NCI-H69 (cell line): ENCODE data around the gene KDM6B.
A peak's percentile ranks its signal among the peaks of the same experiment; 100 is the strongest.
"Not testable (repeated sequence)": the region's sequence is repeated elsewhere in the genome, so short reads cannot be mapped to it uniquely, and the experiment has no call there.

Experiments used
- DNase-seq: peaks from one replicate; lab custom pipeline; 2025; lab: John Stamatoyannopoulos, UW

KDM6B gene, protein sequence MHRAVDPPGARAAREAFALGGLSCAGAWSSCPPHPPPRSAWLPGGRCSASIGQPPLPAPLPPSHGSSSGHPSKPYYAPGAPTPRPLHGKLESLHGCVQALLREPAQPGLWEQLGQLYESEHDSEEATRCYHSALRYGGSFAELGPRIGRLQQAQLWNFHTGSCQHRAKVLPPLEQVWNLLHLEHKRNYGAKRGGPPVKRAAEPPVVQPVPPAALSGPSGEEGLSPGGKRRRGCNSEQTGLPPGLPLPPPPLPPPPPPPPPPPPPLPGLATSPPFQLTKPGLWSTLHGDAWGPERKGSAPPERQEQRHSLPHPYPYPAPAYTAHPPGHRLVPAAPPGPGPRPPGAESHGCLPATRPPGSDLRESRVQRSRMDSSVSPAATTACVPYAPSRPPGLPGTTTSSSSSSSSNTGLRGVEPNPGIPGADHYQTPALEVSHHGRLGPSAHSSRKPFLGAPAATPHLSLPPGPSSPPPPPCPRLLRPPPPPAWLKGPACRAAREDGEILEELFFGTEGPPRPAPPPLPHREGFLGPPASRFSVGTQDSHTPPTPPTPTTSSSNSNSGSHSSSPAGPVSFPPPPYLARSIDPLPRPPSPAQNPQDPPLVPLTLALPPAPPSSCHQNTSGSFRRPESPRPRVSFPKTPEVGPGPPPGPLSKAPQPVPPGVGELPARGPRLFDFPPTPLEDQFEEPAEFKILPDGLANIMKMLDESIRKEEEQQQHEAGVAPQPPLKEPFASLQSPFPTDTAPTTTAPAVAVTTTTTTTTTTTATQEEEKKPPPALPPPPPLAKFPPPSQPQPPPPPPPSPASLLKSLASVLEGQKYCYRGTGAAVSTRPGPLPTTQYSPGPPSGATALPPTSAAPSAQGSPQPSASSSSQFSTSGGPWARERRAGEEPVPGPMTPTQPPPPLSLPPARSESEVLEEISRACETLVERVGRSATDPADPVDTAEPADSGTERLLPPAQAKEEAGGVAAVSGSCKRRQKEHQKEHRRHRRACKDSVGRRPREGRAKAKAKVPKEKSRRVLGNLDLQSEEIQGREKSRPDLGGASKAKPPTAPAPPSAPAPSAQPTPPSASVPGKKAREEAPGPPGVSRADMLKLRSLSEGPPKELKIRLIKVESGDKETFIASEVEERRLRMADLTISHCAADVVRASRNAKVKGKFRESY (N-terminal part only)

GRCh38 chr17:7833795-7834541 is at the start of gene KDM6B:
KDM6B (plus strand) TSS chr17:7834217; CDS start chr17:7845555, 11,338 bp downstream.
- peak; percentile 85 for DNase-seq

GRCh38 chr17:7786866-7787265 is 47.2 kb upstream of the KDM6B start:
- no peak for DNase-seq

GRCh38 chr17:7789131-7789530 is 44.9 kb upstream of the KDM6B start:
- DNase-seq = no peak

DNA sequence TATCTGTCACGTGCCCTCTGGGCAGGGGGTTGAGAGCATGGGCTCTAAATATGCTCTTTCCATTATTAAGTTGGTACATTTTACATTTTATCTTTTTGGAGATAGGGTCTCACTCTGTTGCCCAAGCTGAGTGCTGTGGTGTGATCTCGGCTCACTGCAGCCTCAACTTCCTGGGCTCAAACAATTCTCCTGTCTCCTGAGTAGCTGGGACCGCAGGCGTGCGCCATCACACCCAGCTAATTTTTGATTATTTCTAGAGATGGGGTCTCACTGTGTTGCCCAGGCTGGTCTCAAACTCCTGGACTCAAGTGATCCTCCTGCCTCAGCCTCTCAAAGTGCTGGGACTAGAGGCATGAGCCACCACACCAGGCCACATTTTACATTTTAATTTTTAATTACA is 43.9 kb upstream of the KDM6B start:
- no peak for DNase-seq

- no peak for DNase-seq
Measured at GRCh38 chr17:7792611-7793010, 41.4 kb upstream of the KDM6B start.

DNA sequence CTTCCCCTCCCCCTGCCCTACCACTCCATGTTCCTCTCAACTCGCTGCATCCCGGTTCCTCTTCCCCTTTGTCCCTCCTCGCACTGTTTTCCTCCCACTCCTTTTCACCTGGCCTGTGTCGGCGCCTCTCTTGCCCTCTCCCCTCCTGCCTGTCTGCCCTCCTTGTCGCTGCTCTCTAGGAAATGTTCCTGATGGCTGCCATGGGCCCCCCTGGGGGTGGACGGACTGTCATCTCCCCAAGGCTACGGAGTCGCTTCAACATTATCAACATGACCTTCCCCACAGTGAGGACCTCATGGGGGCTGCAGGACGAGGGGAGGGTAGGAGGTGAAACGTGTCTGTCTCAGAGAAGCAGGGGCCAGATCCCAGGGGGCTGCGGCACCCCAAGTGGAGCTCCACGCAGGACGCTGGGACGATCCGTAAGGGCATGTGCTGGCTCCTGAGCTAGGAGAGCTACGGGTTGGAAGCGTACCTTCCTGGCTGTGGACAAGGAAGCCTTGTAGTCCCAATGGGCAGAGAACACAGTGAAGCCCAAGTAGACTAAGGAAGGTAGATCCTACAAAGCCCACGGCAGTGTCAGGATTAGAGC is 39.8 kb upstream of the KDM6B start:
- no peak for DNase-seq

DNA sequence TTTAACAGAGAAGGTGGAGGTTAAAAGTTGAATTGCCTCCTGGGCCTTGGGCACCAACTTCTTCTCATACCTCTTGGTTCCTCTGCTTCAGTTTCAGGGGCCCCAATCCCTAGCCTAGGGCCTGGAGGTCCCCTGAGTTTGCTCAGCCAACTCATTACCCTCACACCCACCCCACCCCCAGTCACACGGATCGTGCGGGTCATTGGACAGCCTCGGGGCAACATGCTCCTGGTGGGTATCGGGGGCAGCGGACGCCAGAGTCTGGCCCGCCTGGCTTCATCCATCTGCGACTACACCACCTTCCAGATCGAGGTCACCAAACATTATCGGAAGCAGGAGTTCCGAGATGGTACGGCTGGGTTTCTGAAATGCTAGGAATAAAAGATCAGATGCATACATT is 36.0 kb upstream of the KDM6B start:
- DNase-seq = no peak

DNA sequence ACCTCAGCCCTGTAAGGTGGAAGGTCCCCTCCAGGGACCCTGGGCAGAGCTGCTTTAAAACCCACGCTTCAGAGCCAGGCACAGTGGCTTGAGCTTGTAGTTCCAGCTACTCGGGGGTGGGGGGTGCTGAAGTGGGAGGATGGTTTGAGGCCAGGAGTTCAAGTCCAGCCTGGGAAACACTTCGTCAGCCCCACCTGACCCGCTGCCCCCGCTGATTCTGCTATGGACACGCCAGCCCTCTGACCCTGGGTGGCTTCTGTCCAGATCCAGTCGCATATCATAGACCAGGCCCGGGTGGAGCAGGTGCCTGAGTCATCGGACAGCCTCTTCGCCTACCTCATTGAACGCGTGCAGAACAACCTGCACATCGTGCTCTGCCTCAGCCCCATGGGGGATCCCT is 35.2 kb upstream of the KDM6B start:
- no peak for DNase-seq

- DNase-seq = no peak
Measured at GRCh38 chr17:7803981-7804380, 30.0 kb upstream of the KDM6B start.

- no peak for DNase-seq
Measured at GRCh38 chr17:7806587-7806986, 27.4 kb upstream of the KDM6B start.

DNA sequence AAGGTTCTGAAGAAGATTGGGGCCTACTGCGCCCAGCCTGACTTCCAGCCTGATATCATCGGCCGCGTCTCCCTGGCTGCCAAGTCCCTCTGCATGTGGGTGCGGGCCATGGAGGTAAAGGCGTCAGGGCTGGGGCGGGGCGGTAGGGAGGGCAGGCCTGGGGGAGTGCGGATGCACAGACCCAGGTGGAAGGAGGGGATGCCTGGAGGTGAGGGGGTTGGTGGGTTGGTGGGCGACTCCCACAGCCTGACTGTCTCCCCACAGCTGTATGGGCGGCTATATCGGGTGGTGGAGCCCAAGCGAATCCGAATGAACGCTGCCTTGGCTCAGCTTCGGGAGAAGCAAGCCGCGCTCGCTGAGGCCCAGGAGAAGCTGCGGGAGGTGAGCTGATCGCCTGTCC is 26.8 kb upstream of the KDM6B start:
- DNase-seq = no peak

DNA sequence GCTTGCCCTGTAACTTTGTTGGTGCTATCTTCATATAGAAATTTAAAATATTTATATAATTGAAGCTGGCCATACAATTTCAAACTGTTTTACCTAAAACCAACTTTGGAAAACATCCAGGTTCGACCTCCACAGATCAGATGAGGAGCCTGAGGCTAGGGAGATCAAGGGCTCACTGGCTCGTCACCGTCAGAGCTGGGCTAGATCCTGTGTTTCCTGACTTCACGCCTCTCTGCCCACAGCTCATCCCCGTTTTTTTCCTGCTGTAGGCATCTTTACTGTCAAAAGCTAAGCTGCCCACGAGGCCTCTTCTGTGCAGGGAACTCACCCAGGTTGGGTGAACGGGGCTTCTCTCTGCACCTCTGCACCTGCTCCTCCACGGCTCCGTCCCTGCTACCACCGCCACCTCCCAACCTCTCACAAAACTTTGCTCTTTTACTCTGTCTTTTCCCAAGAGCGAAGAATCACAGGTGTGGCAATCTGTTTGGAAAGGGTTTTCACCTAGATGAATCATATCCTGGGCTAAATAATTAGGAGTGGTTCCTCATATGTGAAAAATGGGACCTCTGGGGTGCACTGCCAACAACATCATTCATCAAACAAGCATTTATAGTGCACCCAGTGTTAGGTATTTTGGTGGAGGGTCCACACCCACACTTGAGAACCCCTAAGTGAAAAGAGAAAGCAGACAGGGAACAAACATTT is 24.8 kb upstream of the KDM6B start:
- DNase-seq = no peak

GRCh38 chr17:7809791-7810343 is 24.1 kb upstream of the KDM6B start:
- not testable (repeated sequence) for DNase-seq

GRCh38 chr17:7811251-7811650 is 22.8 kb upstream of the KDM6B start:
- DNase-seq = no peak

- DNase-seq = no peak
Measured at GRCh38 chr17:7814969-7815368, 19.0 kb upstream of the KDM6B start.

DNA sequence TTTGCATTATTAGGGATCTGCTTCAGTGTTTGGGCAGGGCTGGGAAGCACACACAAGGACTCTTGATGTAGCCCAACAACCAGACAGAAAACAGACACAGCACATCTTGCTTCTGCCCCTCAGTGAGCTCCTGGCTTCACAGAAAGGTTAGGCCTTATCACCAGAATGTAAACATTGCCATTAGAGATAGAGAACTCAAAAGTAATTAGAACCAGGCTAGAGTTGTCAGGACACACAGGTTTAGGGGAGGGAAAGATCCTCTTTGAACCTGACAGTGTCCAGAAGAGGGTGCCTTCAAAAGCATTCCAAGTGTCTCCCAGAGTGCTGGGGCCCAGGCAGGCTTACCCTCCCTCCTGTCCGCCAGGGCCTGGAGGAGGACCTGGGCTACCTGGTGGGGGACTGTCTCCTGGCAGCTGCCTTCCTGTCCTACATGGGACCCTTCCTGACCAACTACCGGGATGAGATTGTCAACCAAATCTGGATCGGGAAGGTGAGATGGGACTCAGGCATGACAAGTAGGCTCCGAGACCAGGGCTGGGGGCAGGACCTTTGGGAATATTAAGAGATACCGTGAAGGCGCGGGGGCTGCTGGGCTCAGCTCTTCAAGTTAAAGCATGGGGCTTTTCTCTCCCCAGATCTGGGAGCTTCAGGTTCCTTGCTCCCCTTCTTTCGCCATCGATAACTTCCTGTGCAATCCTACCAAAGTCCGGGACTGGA is 16.9 kb upstream of the KDM6B start:
- DNase-seq = no peak

DNA sequence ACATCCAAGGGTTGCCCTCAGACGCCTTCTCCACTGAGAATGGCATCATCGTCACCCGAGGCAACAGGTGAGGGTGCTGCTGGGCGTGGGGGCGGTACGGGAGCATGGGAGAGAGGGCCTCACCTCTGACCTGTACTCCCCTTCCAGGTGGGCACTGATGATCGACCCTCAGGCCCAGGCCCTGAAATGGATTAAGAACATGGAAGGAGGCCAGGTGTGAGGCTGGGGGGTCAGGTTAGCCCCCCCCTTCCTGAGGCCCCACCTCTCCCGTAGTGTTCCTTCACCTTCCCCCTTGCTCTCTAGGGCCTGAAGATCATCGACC is 16.4 kb upstream of the KDM6B start:
- DNase-seq = no peak

GRCh38 chr17:7818026-7818425 is 16.0 kb upstream of the KDM6B start:
- DNase-seq = no peak

DNA sequence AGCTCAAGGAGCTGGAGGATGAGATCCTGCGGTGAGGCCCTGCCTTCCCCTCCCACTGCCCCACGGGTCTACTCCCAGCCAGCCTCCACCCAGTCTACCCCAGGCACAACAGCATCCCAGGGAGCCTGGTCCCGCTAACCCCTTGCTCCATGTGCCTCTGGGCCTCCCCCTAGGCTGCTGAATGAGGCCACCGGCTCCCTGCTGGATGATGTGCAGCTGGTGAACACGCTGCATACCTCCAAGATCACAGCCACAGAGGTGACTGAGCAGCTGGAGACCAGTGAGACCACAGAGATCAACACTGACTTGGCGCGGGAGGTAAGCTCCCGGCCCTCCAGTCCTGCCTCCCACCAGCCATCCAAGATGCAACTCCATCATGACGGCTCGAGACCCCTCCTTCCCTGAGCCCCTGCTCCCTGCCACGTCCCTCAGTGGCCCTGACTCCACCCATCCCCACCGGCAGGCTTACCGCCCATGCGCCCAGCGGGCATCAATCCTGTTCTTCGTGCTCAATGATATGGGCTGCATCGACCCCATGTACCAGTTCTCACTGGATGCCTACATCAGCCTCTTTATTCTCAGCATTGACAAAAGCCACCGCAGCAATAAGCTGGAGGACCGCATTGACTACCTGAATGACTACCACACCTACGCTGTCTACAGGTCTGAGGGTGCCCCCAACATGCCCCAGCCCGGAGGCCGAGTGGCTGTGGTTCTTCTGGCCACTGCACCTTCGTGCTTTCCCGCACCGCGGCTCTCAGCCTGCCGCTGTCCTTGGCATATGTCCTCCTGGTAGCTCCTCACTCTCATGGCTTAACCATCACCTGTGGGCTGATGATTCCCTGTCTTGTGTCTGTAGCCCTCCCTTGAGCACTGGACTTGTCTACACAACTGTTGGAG is 15.0 kb upstream of the KDM6B start:
- no peak for DNase-seq
